HL-60 (cell line): ENCODE data around the gene NETO2.

ENCODE experiments used
- DNase-seq, 2 experiments: peaks; one replicate each; pipeline ENCODE4 v3.0.0-alpha.2; 2010 to 2020; ENCODE audit warnings: low read depth in 1 of 2, low spot score in 1 of 2
- H3K27ac ChIP-seq: fragments of 250-450 bp; sonication (Bioruptor Pico); replicated peaks from 2 replicates; pipeline ENCODE4 v1.5.1; 2020; ENCODE audit warnings: mild to moderate bottlenecking, moderate library complexity
- H3K27me3 ChIP-seq: fragments of 250-450 bp; sonication (Bioruptor Pico); 2 replicates; pipeline ENCODE4 v1.5.1; 2021; ENCODE audit warnings: mild to moderate bottlenecking, moderate library complexity; ENCODE audit not compliant: insufficient read depth, poor library complexity, severe bottlenecking
- H3K4me3 ChIP-seq: replicated peaks from 2 replicates; pipeline ENCODE4 v1.5.1; 2011; ENCODE audit warnings: mild to moderate bottlenecking, control low read depth, low read length; ENCODE audit not compliant: insufficient read depth
- CTCF ChIP-seq: IDR thresholded peaks from one replicate; pipeline ENCODE4 v1.5.1; 2011; ENCODE audit warnings: low read length, control low read depth, inconsistent platforms; ENCODE audit not compliant: insufficient read depth
- GABPA ChIP-seq: IDR thresholded peaks from 2 replicates; pipeline ENCODE4 v1.6.1; 2012; ENCODE audit warnings: low read depth
- POLR2AphosphoS5 ChIP-seq: IDR thresholded peaks from 2 replicates; pipeline ENCODE4 v1.6.1; 2012; ENCODE audit warnings: low read depth
- REST ChIP-seq: IDR thresholded peaks from 2 replicates; pipeline ENCODE4 v1.6.1; 2012; ENCODE audit warnings: low read depth; ENCODE audit not compliant: insufficient replicate concordance
- SPI1 ChIP-seq: IDR thresholded peaks from 2 replicates; pipeline ENCODE4 v1.6.1; 2012; ENCODE audit warnings: low read depth, mild to moderate bottlenecking, borderline replicate concordance

NETO2 gene

GRCh38 chr16:47046726-47047523 is 96.8 kb downstream of the NETO2 start:
- H3K4me3 ChIP-seq = no peak overlapping the region
- no peaks in the 10 kb centered on the region for H3K27me3 ChIP-seq
- H3K27ac ChIP-seq = no peak overlapping the region
- TF ChIP-seq CTCF = no peak
- no peak for DNase-seq

GRCh38 chr16:47045459-47045858 is 98.3 kb downstream of the NETO2 start:
- Histone ChIP-seq H3K27ac (peak overlapping the region; percentile 20), H3K4me3 (no peak overlapping the region), H3K27me3 (no peaks in the 10 kb centered on the region)
- peak in 1 of 2 experiments; percentile 30 for DNase-seq
- no peak for TF ChIP-seq POLR2AphosphoS5
- TF ChIP-seq SPI1 = no peak

- TF ChIP-seq REST (no peak), CTCF (no peak), GABPA (no peak), SPI1 (no peak), POLR2AphosphoS5 (no peak)
- Histone ChIP-seq H3K27me3 (no peaks in the 10 kb centered on the region), H3K4me3 (no peak overlapping the region), H3K27ac (peak overlapping the region; percentile 20)
- DNase-seq = peak; percentile 24 to 52
These were observed 98.7 kb downstream of the NETO2 start for GRCh38 chr16:47045023-47045422.

- no peak overlapping the region for H3K4me3 ChIP-seq
- TF ChIP-seq SPI1 (no peak), CTCF (no peak), GABPA (no peak), POLR2AphosphoS5 (no peak), REST (no peak)
- DNase-seq = no peak
- no peaks in the 10 kb centered on the region for H3K27me3 ChIP-seq
- no peak overlapping the region for H3K27ac ChIP-seq
These were observed 99.6 kb downstream of the NETO2 start for GRCh38 chr16:47043970-47044684.
